OCI-LY7 (cell line): Measurements from ENCODE around the gene EPHX1.

Source experiments
- CTCF ChIP-seq: fragments of 200-600 bp; sonication (generic); conservative IDR thresholded peaks from 2 replicates; pipeline ENCODE4 v1.5.1; 2014; ENCODE audit warnings: mild to moderate bottlenecking, antibody characterized with exemption, low read length, moderate library complexity, mixed read lengths
- EZH2phosphoT487 ChIP-seq: fragments of 200-600 bp; sonication (generic); IDR thresholded peaks from 2 replicates; pipeline ENCODE4 v1.6.1; 2018; ENCODE audit warnings: low read depth, borderline replicate concordance, mild to moderate bottlenecking, mixed run types, antibody characterized with exemption, low read length, moderate library complexity, mixed read lengths

GRCh38 chr1:225866061-225866837 is 56.3 kb downstream of the EPHX1 start:
- TF ChIP-seq CTCF (no peak), EZH2phosphoT487 (no peak)
